ENCODE measurements around the gene ECT2. TPM values are rescaled to one million over a fixed set of nuclear protein-coding genes. Genes with fewer than 3 reads are reported as not detected.

Gene ECT2
- total RNA-seq, 2 donors from 2014 or later, result 10.3 to 12.1 TPM

DNA sequence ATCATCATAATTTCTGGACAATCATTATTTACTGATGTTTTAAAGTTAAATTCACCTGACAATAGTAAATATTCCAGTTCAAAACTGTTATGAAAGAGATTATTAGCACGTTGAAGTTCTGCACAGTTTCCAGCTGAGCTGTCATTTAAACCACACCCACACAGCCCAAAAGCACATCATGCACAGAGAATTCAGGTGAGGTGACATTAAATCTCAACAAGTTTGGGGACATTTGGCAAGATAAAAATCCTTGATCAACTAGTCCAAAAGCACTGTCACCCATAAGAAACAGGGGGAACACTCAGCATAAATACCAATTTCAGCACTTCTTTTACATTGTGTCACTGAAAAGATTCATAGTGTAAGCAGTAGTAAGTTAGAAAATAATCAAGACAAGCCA is 46.5 kb upstream of the ECT2 start:
- no peaks in the 10 kb centered on the region for H3K4me1 ChIP-seq (replicated peaks)
- intact Hi-C loops (cut with DNase I), result no loop called here
- no peak for DNase-seq (ENCODE audit: low spot score)

DNA sequence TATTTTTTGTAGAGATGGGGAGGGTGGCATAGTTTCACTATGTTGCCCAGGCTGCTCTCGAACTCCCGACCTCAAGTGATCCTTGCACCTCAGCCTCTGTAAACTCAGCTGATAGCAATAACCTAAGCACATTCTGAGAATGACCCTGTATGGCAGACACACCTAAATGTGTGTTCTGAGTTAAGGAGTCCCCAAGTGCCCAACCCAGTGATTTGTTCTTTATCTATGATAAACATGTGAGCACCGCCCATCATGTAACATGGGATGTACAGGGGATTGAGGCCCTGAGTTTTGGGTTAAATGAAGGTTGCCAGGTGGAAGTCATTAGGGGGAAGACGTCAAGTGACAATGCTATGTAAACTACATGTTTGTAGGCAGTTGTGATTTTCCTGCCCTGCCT is 45.4 kb upstream of the ECT2 start:
- Histone ChIP-seq H3K4me1 (replicated peaks) (no peaks in the 10 kb centered on the region), H3K9me3 (no peaks in the 10 kb centered on the region), H3K36me3 (no peaks in the 10 kb centered on the region), H3K4me3 (no peak overlapping the region), H3K27me3 (replicated peaks; ENCODE audit: insufficient read depth) (no peaks in the 10 kb centered on the region), H3K27ac (no peak overlapping the region)
- no peak for DNase-seq (ENCODE audit: low spot score)
- TF ChIP-seq POLR2A (IDR thresholded peaks at IDR 0.05), result no peak
- no peak for TF ChIP-seq CTCF (IDR thresholded peaks at IDR 0.05)
- TF ChIP-seq POLR2AphosphoS5 (IDR thresholded peaks at IDR 0.05), result no peak
- intact Hi-C loops (cut with DNase I), result no loop called here
- whole genome bisulfite sequencing, result 91% methylated on average over 4 of the region's 4 CpGs

More for the DNA sequence above, 46.5 kb upstream of the ECT2 start:
- TF ChIP-seq POLR2AphosphoS5 (IDR thresholded peaks at IDR 0.05) (no peak), CTCF (IDR thresholded peaks at IDR 0.05) (no peak)
- 9% methylated on average over 1 of the region's 1 CpG for WGBS
- no peaks in the 10 kb centered on the region for H3K36me3 ChIP-seq
- H3K27me3 ChIP-seq (replicated peaks; ENCODE audit: insufficient read depth), result no peaks in the 10 kb centered on the region
- no peak overlapping the region for H3K27ac ChIP-seq
- H3K9me3 ChIP-seq, result no peaks in the 10 kb centered on the region
- no peak overlapping the region for H3K4me3 ChIP-seq

DNA sequence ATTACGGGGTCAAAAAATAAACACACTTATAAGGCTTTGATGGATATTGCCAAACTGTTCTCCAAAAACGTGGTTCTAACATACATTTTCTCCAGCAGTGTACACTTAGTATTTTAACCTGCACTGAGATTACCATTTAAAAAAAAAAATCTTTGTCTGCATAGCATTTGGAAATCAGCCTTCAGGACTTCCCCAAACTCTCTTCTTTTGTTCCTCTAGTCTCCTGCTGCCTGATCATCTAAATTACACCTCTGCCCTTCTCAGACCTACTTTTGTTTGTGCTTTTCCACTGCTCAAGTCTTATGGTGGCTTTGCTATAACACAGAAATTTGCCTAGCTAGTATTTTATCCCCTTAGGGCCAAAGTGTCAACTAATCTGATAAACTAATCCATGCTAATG is 43.5 kb upstream of the ECT2 start:
- intact Hi-C loops (cut with DNase I), result no loop called here
- TF ChIP-seq CTCF (IDR thresholded peaks at IDR 0.05) (no peak), POLR2A (IDR thresholded peaks at IDR 0.05) (no peak), POLR2AphosphoS5 (IDR thresholded peaks at IDR 0.05) (no peak)
- H3K27me3 ChIP-seq (replicated peaks; ENCODE audit: insufficient read depth), result no peaks in the 10 kb centered on the region

GRCh38 chr3:172707967-172708366 is 42.6 kb upstream of the ECT2 start:
- H3K27ac ChIP-seq, result no peak overlapping the region
- H3K36me3 ChIP-seq, result no peaks in the 10 kb centered on the region
- H3K27me3 ChIP-seq (replicated peaks; ENCODE audit: insufficient read depth), result no peaks in the 10 kb centered on the region
- H3K4me1 ChIP-seq (replicated peaks), result no peaks in the 10 kb centered on the region
- no peaks in the 10 kb centered on the region for H3K9me3 ChIP-seq
- DNase-seq (ENCODE audit: low spot score), result no peak
- WGBS, result 97% methylated on average over 1 of the region's 1 CpG
- intact Hi-C loops (cut with DNase I), result no loop called here
- TF ChIP-seq POLR2A (IDR thresholded peaks at IDR 0.05), result no peak
- no peak for TF ChIP-seq CTCF (IDR thresholded peaks at IDR 0.05)
- TF ChIP-seq POLR2AphosphoS5 (IDR thresholded peaks at IDR 0.05), result no peak
- H3K4me3 ChIP-seq, result no peak overlapping the region

More for the DNA sequence above, 43.5 kb upstream of the ECT2 start:
- Histone ChIP-seq H3K27ac (no peak overlapping the region), H3K4me3 (no peak overlapping the region), H3K4me1 (replicated peaks) (no peaks in the 10 kb centered on the region), H3K9me3 (no peaks in the 10 kb centered on the region), H3K36me3 (no peaks in the 10 kb centered on the region)
- 59% methylated on average over 2 of the region's 2 CpGs for WGBS
- no peak for DNase-seq (ENCODE audit: low spot score)

DNA sequence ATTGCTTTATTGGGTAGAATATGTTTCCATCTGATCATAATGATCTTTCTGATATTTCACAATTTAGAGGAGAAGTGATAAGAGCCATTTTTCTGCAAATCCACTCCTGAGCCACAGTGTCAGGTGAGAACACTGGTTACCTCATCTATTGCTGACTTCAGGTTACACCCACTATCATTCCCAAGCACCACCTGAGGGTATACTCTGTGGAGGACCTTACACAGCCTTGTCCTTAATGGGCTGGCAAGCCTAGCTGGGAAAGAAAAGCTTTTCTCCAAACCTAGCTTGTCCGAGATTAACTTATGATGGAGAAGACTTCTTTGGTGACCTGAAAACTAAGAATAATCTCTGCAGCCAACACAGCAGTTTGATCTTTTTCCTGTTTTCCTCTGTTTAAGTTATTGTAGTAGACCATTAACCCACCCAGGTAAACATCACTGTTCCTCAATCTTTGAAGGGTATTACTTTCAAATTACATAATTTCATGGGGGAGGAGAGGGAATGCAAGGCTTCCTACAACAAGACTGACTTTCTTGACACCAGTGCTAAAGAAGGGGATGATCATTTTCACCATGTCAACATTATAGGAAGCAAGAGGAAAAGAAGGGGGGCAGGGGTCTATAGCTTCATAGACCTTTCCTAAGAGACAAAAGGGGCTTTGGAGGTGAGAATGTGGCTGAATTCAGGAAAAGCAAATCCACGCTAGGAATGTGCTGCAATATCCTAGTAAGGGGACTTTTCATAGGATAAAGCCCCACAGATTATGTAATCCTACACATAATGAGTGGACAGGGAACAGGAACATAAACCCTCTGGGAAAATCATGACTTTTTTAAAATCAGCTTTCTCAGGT is 41.4 kb upstream of the ECT2 start:
- no peak overlapping the region for H3K27ac ChIP-seq
- 88% methylated on average over 2 of the region's 2 CpGs for WGBS
- H3K36me3 ChIP-seq, result no peaks in the 10 kb centered on the region

More for the DNA sequence above, 41.4 kb upstream of the ECT2 start:
- intact Hi-C loops (cut with DNase I), result no loop called here
- H3K4me1 ChIP-seq (replicated peaks), result no peaks in the 10 kb centered on the region
- no peak overlapping the region for H3K4me3 ChIP-seq
- TF ChIP-seq CTCF (IDR thresholded peaks at IDR 0.05) (no peak), POLR2A (IDR thresholded peaks at IDR 0.05) (no peak), POLR2AphosphoS5 (IDR thresholded peaks at IDR 0.05) (no peak)
- H3K9me3 ChIP-seq, result no peaks in the 10 kb centered on the region
- H3K27me3 ChIP-seq (replicated peaks; ENCODE audit: insufficient read depth), result no peaks in the 10 kb centered on the region
- no peak for DNase-seq (ENCODE audit: low spot score)
